ENCODE results near the gene FLRT3.

FLRT3 gene

DNA sequence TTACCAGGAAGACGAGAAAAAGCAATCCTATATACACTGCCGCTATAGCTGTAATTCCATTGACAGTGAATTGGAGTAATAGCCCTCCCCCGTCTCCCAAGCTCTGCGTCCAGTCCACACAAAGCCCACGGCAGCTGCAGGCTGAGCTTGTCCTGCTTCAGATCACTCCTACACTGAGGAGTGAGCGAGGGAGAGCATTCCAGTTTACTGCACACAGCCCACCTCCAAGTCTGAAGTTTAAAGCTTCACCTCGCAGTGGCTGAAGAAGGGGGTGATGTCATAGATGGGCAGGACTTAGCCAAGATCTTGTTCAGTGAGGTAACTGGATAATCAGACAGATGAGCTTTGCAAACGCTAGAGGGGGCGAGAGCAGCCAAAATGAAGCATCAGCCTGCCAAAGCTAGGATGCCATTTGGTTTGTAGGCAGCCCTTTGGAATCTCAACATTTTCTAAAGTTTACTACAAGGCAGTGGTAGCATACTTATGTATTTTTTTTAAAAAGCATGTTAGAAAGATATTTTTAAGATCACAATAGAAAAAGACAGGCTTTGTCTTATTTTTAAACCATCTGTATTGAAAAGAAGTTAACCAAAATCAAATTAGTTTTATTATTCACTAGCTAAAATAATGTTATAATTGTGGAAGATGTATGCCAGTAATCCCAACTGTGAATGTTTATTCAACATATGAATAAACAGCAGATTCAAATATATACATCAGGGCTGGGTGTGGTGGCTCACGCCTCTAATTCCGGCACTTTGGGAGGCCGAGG, at the start of gene FLRT3:
FLRT3 (minus strand) TSS at position 213 of the 772 bp plus-strand sequence. CDS start 10,106 bp downstream, outside the sequence.
- DNase-seq (ENCODE audit: low read depth in 2 of 2): no peak

DNA sequence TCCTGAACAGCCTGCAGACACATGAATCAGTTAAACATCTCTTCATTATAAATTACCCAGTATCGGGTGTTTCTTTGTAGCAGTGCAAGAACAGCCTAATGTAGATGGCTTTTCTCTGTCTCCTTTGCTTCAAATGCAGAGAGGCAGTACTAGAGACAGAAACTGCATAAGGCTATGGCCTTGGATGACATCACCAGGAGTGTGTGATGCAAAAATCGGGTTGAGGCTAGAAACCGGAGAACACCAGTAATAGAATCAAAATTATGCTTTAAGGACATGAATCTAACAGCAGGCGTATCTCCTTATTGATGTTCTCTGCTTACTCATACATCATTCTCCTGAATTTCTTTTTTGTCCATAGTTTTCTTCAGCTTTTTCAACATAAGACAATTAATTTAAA, 49.3 kb upstream of the FLRT3 start:
- no peak for DNase-seq (ENCODE audit: low read depth in 2 of 2)

DNA sequence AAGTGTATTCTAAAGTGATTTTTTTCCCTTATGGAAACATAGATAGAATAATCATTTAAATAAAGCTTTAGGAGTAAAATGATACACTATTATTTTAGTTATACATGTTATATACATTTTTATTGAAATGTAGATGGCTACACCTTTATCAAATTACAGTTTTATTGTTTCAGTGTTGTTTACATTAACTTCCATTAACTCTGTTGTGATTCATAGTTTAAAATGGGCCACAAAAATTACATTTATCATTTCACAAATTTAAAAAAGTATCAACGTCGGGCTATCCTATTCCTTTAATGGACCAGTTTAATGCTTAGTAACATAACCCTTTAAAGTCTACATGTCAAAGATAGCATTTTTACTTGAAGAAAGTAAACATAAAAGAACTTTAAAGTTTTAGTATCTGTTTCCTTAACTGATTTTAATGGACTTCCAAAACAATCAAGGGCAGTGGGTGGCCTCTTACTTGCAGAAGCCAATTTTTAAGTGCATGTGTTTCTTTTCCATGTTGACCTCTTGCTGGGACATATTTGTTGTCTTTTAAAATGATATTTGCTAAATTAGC, 47.8 kb upstream of the FLRT3 start:
- DNase-seq (ENCODE audit: low read depth in 2 of 2): no peak

DNA sequence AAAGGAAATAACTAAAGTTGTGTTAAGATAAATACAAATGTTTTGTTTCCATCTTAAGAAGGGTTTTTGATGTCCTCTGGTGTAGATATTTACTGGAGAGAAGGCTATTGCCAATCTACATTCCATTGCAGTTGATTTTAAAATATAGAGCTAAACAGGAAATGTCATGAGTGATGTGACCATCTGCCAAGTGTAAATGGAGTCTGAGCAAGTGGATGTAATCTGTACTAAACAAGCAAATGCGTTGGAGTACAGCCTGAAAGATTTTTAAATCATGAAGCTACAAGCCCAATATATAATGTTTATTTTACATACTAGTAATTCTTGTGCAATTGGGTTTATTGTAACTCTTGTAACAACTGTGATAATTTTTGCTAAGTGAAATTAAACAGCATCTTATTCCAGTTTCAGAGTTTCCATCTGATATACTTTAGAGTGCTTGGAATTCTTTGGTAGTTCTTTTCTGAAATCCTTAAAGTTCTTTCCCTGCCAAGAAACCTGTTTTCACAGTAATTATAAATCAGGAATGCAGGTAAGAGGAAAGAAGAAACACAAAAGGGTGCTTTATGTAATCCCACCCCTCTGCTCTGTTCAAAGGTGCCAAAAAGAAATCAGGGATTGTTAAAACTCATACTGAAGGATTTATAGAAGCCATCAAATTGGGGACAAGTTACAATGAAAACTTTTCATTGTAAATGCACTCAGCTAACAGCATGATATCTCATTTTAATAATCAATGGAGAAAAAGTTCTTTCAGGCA, 47.2 kb upstream of the FLRT3 start:
- no peak for DNase-seq (ENCODE audit: low read depth in 2 of 2)

DNA sequence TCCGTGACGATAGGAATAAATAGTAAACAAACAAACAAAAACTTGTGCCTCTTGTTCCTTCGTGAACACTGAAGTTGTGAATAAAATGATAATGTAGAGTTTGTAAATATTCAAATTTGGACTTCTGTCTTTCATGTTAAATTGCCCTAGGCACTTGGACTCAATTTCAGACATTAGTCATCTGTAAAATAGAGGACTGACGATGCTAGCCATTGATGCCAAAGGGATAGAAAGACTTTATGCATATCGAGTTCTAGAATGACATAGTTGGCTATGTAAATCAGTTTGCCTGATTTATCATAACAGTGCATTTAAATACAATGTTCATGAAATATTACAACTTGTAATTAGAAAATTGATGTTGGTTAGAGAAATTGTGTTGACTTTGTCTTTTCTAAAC, 45.9 kb upstream of the FLRT3 start:
- no peak for DNase-seq (ENCODE audit: low read depth in 2 of 2)

DNA sequence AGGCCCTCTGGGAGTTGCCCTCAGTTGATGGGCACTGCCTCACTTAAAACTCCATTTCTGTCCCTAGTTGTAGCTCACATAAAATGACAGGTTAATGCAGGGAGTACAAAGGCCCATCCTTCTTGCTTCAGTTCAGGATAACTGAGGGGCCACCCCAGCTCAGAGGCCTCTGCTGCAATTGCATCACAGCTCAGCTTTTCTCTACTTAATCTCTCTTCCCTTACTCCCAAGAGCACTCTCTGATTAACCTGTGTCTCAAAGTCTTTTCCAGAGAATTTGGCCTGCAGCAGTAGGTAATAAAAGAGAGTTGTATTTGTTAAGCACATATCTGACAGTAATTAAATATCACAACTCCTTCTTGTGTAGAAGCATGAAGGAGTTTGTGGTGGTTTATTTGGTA, 40.9 kb upstream of the FLRT3 start:
- no peak for DNase-seq (ENCODE audit: low read depth in 2 of 2)

DNA sequence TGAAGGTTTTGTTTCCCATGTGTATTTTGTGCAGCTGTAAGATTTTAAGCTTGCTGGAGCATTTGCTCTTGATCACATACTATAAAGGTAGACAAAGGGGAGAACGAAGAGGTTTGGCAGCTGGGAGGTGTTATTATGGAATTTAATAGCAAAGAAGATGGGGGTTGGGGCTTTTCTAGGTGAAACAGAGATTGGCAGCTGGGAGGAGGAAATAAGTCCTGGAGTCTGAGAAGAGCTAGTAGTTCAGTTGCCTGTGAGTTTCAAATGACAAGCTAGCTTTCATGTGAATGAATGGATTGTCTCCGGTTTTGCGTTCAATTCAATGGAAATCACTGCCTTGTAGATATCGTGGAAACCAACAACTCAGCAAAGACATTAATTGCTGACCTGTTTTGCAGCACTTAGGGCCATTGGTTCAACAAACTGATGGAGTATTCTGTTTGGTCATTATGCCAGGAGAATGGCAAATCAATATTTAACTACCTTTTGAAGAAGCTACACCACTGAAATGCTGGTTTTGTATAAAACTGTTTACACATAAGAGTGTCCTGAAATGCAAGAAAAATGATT, 38.1 kb upstream of the FLRT3 start:
- DNase-seq (ENCODE audit: low read depth in 2 of 2): no peak

DNA sequence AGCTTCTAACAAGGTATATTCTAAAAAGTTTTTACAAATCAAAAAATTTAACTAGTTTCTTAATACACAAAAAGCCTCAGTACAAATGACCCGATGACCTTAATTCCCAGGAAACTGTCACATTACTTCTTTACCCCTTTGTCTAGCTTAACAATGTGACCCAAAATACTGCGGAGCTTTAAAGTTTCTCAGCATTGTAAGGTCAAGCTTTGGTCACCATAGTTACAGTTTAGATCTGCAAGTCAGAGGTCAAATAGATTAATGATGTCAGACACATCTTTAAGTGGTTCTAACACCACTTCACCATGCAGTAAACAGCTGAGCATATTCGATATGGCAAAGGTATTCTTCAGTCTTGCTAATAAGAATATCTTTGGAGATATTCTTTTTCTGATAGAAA, 36.8 kb upstream of the FLRT3 start:
- no peak for DNase-seq (ENCODE audit: low read depth in 2 of 2)

DNA sequence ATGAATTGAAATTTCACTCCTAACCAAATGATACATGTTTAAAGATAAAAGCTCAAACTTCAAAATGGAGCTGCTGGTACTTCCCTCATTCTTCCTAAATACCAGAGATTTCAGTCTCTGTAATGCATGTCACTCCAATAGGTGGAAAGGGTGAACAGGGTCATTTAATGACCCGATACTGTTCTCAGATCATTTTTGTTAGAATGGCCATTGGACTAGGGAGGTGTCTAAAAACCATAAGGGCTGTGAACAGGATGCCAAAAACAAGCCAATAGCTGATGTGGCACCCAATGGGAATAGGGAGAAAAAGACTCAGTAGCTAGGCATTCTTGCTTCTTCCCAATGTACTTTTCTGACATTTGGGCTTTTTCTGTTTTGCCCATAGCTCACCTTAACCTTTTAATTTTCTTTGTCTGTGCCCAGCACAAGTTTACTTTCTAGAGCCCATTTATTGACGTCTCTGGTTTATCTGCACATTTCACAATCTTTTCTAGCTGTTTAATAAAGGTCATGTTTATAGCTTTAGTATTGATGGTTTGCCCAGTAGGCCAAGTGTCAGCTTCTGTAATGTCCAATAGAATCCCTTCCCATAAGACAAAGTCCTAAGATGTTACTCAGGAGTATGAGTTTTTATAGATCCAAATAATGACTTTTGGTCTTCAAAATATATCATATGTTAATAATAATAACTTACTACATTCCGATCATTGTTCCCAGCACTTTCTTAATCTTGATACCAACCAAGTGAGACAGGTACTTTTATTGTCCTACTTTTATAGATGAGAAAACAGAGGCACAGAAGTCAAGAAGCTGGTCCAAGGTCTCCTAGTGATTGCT, 24.3 kb upstream of the FLRT3 start:
- DNase-seq (ENCODE audit: low read depth in 2 of 2): no peak

DNA sequence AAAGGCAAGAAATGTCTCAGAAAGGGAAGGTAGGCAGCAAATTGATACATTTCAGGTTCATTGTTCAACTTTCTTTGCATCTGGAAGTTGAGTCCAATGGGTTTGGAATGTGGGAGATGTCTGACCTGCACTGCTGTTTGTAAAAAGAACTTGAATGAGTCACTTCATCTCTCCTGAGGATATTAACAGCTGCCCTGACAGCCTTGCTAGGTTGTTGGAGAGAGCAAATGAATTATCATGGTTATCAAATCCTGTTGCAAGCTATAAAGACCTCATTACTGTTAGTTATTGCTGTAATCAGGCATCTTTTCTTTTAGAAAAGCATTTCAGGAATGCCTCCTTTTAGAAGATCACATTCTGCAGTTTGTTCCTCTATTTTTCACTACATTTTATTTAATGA, 23.0 kb upstream of the FLRT3 start:
- no peak for DNase-seq (ENCODE audit: low read depth in 2 of 2)

DNA sequence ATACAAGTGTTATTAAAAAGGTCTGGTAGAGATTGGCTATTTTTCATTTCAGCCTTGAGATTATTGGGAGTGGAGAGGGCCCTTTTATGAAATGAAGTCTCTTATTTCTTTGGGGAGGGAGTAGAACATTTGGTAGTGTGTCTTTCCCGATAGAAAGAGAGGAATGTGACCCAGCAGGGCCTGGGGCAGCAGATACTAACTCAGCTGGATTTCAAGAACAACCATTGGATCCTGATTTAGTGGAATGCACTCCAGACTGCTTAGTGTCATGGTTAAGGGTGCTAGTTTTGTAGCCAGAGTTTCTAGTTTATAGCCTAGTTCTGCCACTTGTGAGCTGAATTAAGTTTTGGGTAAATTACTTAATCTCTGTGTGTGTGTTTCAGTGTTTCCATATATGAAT, 18.4 kb upstream of the FLRT3 start:
- no peak for DNase-seq (ENCODE audit: low read depth in 2 of 2)

DNA sequence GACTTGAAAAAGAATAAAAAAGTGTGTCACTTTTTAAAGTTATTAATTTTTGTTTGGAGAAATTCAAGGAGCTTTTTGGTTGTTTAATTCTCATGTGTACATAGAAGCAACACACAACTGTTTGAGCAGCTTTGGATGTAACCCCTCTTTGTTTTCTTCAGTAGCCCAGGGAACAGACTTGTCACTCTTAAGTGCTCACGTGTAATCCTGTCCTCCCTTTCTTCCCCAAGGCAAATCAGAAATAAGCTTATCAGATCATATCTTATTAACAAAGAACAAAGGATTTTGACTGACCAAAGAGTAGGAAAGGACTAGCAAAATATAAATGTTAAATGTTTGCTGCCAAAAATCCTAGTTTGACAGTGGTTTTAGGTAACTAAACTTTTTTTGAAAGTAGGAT, 7.3 kb upstream of the FLRT3 start:
- DNase-seq (ENCODE audit: low read depth in 2 of 2): no peak

DNA sequence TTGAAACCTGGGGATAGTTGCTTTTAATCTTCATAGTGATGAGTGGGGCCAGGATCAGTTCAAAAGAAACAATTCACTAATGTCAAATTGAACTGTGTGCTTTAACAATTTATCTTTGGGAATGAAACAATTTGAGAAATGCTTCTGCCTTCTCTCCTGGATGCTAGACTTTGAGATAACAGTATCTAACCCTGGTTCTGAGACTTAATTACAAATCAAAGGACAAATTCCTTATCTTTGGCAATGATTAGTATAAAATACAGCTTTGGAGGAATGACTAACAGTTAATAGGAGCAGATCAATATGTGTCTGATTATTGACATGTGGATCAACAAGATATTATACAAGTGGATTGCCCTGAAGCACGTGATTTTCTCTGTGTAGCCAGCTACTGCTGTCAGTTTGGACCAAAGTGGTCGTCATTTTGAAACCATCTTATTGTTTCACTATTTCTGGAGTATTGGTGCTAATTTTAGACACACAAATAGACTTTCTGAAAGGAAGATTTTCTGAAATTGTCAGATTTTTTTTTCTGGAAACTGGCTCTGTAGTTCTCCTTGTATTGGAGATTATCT, 6.2 kb upstream of the FLRT3 start:
- DNase-seq (ENCODE audit: low read depth in 2 of 2): no peak

DNA sequence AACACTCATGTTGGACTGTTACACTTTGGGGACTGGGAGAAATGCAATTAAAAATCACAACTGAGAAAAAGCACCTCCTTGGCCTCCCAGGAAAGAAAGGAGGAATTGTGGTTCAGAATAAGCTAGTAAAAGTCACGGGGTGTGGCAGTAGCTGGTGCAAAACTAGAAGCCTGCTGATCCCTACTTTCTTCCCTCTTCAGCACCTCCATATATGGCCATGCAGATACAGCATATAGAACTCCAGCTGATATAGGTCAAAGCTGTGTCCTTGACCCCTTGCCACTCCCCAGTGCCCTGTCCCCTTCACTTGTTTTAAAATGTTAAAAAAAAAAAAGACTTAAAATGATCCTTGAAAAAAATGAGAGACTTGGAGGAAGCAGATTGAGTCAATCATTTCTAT, 5.5 kb upstream of the FLRT3 start:
- DNase-seq (ENCODE audit: low read depth in 2 of 2): no peak

DNA sequence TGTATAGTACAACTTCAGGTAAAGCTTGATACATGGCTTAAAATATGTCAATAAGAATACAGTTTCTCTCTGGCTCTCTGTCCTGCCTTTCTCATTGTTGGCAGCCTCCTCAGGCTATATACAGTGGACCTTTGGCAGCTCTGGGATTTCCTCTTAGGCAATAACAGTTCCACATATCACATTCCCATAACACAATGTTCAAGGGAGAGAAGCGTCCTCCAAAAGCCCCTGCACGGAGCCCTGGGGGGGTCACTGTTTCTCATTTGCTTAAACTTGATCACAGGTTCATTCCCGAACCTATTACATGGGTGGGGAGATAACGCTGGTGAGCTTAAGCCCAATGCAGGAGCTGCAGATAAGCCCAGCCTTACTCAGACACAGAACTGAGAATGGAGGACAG, 4.4 kb upstream of the FLRT3 start:
- no peak for DNase-seq (ENCODE audit: low read depth in 2 of 2)

DNA sequence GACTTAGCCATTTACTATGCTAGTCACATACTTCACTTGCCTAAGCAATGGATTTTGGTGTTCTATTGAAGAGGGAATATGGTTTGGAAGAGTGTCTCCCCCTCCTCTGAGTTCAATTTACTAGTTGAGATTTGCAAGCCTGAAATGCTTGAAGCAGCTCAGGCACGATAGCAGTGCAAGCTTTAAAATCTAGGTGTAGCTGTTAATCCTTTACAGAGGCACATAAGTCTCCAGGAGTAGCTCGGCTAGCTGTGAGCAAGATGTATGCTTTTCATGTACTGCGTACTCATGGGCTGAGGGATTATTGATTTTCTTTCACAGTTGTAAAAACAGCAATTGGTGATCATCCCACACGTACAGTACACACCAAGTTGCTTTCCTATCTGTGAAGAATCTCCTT, 726 bp downstream of the FLRT3 start:
- DNase-seq (ENCODE audit: low read depth in 2 of 2): no peak

DNA sequence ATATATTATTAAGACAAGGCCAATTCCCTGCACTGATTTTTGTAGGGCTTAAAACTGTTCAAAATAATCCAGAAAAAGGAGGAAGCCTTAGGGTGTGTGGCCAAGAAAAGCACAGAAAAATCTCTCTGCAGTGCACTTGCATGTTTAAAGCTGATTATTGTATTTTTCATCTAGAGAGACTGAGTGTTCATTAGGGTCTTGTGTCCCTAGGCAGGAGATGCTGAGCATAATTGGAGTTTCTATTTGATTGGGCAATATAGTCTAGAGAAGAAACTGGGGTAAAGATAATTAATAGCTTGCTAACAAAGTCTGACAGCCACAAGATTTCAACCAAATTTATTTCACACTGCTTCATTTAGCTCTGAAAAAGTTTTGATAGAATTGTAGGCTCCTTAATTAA, 2.4 kb downstream of the FLRT3 start:
- DNase-seq (ENCODE audit: low read depth in 2 of 2): no peak

DNA sequence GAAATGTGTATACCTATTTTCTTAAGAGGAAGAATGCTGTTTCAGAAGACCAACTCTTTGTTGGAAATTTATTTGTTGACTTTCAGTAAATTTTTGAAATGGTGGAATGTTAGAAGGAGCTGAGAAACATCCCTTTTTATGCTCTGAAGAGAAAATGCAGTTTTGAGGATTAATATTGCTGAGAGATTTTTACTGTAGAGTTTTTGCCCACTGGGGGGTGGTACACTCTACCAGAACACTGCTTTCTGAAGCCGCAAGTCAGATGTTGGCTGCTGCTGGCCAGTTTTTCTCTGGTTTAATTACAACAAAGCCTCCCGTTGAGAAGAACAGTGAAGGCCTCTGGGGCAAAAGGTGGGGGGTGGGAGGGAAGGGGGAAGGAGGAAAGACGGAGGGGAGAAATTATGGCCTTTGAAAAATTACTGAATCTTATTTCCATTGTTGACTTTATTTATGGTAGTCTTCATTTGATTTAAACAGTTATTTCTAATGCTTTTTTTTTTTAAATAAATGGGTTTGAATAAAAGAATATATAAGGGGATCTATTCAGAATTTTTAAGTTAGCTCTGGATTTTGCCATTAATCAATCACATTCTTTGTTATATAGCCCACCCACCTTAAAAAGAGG, 3.0 kb downstream of the FLRT3 start:
- no peak for DNase-seq (ENCODE audit: low read depth in 2 of 2)

DNA sequence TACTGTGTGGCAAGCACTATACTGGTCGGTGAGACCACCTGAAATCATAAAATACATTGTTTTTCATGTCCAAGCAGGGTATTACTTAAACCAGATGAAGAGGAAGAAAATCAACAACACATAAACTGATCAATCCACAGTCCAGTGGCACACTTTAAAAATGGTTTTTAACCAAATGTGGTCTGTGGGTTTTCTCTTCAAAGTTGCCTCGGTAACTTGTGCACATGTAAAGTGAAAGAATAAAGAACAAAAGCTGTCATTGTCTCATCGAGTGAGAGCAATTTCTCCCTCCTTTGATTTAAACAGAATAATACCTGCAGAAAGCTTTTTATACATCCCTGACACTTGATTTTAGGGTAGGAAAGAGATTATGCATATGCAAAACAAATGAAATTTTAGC, 3.7 kb downstream of the FLRT3 start:
- no peak for DNase-seq (ENCODE audit: low read depth in 2 of 2)

DNA sequence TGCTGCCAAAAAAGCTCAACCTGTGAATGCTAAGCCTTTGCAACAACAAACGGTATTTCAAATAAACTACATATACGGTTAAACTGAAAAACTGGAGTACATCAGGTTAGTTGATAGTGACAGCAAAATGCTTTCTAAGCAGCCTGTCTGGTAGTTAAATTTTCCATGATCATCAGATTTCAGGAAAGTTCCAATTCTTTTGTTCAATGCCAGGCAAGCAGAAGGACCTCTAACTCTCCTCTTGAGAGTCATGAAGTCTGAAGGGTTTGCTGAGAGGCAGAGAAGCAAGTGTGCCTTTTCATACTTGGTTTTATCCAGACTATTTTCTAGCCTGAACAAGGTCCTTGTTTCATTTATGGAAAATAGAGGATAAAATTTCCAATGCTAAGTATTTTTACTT, 4.5 kb downstream of the FLRT3 start:
- no peak for DNase-seq (ENCODE audit: low read depth in 2 of 2)

DNA sequence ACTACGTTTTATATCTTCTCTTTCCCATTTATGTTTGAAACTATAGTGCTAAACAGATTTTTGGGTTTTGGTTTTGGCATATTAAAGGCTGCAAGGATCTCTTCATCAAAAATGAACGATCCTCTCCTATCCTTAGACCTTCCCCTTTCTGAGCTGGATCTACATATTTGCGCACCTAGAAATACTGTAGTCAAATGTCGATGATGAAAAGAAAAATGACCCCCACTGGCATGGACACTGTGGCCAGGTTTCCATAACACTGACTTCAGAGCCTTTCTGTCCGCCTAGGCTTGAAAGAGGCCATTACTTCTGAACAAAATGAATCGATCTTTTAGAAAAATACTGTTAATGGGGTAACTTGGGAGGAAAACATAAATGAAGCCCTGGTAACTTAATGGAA, 5.8 kb downstream of the FLRT3 start:
- no peak for DNase-seq (ENCODE audit: low read depth in 2 of 2)

Data from stimulated activated CD4-positive, alpha-beta T cell treated with anti-CD3 and anti-CD28 coated beads, Interleukin-4, amount 100 ng/mL, for 48 hours (primary cell).